ENCODE measurements around the gene USP10.
A peak's percentile ranks its signal among the peaks of the same experiment; 100 is the strongest.

USP10 gene

GRCh38 chr16:84700446-84701300 is 873 bp downstream of the USP10 start:
- DNase-seq = no peak

GRCh38 chr16:84703681-84704080 is 3.9 kb downstream of the USP10 start:
- DNase-seq = no peak

GRCh38 chr16:84704253-84704652 is 4.5 kb downstream of the USP10 start:
- no peak for DNase-seq

- DNase-seq = no peak
These were observed 7.1 kb downstream of the USP10 start for GRCh38 chr16:84706856-84707255.

GRCh38 chr16:84709609-84710008 is 9.8 kb downstream of the USP10 start:
- no peak for DNase-seq

GRCh38 chr16:84710686-84711085 is 10.9 kb downstream of the USP10 start:
- DNase-seq = no peak

GRCh38 chr16:84712138-84712671 is 12.4 kb downstream of the USP10 start:
- DNase-seq = no peak

- no peak for DNase-seq
These were observed 13.3 kb downstream of the USP10 start for GRCh38 chr16:84712801-84713775.

GRCh38 chr16:84714028-84714427 is 14.2 kb downstream of the USP10 start:
- no peak for DNase-seq

- no peak for DNase-seq
These were observed 15.6 kb downstream of the USP10 start for GRCh38 chr16:84715424-84715823.

GRCh38 chr16:84715854-84716253 is 16.1 kb downstream of the USP10 start:
- DNase-seq = no peak

GRCh38 chr16:84716740-84717139 is 16.9 kb downstream of the USP10 start:
- no peak for DNase-seq

- DNase-seq = no peak
These were observed 17.7 kb downstream of the USP10 start for GRCh38 chr16:84717484-84717883.

- peak; percentile 74 for DNase-seq
These were observed 20.4 kb downstream of the USP10 start for GRCh38 chr16:84720177-84720579.

GRCh38 chr16:84722068-84722467 is 22.3 kb downstream of the USP10 start:
- no peak for DNase-seq

GRCh38 chr16:84723906-84724305 is 24.1 kb downstream of the USP10 start:
- no peak for DNase-seq

- DNase-seq = no peak
These were observed 25.0 kb downstream of the USP10 start for GRCh38 chr16:84724606-84725309.

GRCh38 chr16:84725481-84726078 is 25.8 kb downstream of the USP10 start:
- DNase-seq = no peak

GRCh38 chr16:84726079-84726668 is 26.4 kb downstream of the USP10 start:
- peak; percentile 74 for DNase-seq

- DNase-seq = no peak
These were observed 27.1 kb downstream of the USP10 start for GRCh38 chr16:84726669-84727467.

Data from fibroblast of skin of scalp (primary cell).